AG08395 (cell line): ENCODE results near the gene STEEP1.
"Not testable (repeated sequence)": the region's sequence is repeated elsewhere in the genome, so short reads cannot be mapped to it uniquely, and the experiment has no call there.

ENCODE experiments used
- DNase-seq: peaks from one replicate; pipeline ENCODE4 v3.0.0; 2012; ENCODE audit warnings: mixed read lengths, low spot score

The STEEP1 gene

DNA sequence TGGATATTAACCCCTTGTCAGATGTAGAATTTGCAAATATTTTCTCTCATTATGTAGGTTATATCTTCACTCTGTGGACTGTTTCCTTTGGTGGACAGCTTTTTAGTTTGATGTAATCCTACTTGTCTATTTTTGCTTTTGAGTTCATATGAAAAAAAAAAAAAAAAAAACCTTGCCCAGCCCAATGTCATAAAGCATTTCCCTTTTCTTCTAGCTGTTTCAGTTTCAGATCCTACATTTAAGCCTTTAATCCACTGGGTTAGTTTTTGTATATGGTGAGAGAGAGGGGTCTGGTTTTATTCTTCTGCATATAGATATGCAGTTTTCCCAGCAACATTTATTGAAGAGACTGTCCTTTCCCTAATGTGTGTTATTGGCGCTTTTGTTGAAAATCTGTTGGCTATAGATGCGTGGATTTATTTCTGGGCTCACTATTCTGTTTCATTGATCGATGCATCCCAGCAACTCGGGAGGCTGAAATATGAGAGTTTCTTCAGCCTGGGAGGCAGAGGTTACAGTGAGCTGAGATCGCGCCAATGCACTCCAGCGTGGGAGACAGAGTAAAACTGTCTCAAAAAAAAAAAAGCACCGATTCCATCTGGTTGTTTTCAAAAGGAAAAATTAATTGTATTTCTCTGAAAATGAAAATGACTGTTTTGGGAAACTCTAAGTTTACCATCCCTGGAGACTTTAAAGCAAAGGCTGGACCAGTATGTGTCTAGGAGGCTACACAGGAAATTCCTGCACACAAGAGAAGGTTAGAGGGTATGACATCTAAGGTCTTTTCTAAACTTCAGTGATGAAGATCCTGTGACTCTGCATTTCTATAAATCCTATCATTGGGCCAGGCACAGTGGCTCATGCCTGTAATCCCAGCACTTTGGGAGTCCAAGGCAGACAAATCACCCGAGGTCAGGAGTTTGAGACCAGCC is 35.6 kb downstream of the STEEP1 start:
- DNase-seq: no peak

DNA sequence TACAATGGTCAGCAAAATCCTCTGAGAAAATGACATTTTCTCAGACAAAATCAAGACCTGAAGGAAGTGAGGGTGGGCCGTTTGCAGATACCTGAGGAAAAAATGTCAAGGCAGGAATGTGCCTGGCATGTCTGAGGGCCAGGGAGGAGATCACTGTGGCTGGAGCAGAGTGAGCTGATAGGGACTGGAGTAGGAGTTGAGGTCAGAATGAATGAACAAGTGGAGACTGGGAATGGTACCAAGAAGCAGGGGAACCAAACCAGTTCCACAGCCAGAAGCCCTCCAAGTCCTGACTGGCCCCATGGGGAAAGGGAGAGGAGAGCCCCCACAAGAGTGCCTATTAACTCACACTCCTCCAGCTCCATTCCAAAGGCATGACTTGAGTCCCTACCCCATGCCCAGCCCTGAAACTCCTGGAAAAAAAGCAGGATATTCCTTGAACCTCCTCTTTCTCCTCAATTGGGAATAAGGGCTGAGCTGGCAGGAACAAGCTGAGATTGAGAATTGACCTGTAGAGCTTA is 41.5 kb downstream of the STEEP1 start:
- DNase-seq: no peak

DNA sequence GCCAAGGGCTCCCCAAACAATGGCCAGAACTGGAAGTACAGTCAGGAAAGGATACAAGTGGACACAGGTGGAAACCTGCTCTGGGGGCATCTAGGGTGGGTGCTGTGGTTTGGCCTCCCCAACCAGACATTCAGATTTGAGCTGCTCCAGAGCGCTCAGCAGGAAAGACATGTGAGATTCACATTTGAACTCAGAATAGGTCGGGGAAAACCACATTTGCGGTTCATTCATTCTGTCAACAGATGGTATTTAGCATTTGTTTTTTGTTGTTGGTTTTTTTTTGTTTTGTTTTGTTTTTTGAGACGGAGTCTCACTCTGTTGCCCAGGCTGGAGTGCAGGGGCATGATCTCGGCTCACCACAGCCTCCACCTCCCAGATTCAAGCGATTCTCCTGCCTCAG is 44.0 kb downstream of the STEEP1 start:
- no peak for DNase-seq

DNA sequence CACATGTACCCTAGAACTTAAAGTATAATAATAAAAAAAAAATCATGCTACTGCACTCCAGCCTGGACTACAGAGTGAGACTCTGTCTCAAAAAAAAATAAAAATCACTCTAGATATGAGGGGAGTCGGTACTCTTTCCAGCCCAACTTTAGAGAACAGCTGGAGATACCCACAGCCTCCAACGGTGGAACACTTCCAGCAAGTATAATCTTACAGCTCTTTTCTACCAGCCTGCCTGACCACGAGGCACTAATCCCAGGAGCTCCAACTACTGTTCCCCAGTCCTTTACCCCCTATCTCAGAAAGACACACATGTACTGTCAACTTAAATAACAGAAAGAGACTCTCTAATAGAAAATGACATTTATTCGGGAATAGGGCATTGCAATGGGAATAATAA is 46.8 kb downstream of the STEEP1 start:
- DNase-seq: no peak

DNA sequence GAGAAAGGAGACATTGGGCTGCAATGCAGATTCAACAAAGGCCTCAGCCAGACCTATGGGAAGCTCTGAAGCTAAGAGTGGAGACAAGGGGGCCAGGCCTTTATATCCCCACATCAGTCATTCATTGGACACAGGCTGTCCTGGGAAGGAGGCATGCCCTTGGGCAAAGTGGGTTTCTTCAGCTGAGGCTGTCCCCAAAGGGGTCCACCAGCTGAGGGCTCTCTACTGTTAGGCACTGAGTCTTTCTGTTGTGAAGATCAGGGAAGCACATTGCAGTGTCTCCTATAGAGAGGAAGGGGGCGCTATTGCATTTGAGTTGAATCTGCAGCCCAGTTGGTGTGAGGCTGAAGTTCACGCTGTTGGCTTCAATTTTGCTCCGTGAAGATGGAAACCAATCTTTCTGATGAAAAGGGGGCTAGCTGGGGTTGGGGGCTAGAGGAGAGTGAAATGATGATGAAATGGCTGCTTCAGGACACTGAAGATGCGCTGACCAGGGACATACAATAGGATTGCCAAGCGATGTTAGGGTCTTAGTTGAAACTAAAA is 49.0 kb downstream of the STEEP1 start:
- peak; percentile 71 for DNase-seq

DNA sequence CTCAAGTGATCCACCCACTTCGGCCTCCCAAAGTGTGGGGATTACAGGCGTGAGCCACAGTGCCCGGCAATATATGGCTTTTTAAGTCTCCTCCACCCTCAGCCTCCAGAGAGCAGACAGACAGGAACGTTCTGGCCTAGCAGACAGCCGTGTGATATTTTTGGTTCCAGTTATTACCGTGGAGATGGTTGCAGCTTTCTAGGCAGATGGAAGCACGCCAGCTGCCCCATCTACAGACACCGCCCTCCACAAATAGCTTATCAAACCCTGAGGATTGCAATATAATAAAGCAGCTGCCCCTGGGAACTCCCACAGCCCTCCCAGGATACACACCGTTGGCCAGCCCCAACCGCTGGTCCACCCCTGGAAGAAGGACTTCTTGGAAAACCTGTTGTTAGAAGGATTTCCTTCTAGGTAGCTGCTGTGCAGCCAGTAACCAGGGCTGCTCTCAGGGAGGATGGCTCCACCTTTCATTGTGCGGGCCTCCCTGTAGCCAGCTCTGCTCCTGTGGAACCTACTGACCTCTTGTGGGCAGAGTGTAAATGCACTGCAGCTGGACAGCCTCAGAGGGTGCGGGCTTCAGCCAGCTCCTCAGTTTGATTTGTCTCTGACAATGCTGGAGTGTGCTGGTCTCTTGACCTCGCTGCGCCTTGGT is 52.9 kb downstream of the STEEP1 start:
- peak; percentile 79 for DNase-seq

DNA sequence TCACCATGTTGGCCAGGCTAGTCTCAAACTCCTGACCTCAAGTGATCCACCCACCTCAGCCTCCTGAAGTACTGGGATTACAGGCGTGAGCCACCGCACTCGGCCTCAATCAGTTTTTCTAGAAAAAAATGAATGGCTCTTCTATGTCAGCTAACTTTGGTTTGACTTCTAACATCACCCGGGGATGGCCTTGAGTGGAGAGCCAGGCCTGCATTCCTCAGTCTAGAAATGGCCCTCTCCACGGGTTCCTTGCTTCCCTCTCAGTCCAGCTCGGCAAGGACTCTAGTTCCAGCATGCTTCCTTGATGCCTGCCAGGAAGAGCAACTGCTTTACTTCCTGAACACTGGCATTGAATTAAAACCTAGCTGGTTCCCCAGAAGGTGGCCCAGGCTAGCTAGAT is 58.0 kb downstream of the STEEP1 start:
- DNase-seq: no peak

DNA sequence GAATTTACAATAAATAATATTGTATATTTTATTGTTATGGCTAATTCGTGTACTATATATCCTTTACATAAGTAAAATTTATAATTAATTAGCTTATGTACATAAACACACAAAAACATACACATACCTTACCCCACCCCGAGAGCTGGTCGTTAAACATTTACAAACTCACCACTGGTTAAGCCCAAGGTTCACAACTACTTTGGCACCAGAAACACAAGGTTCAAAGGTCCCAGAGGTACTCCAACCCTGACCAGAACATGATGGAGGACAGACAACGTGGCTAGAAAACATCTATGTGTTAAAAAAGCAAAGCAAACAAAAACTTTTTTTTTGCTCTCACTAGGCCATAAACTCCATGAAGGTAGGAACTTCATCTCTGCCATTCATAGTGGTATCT is 59.3 kb downstream of the STEEP1 start:
- DNase-seq: no peak

DNA sequence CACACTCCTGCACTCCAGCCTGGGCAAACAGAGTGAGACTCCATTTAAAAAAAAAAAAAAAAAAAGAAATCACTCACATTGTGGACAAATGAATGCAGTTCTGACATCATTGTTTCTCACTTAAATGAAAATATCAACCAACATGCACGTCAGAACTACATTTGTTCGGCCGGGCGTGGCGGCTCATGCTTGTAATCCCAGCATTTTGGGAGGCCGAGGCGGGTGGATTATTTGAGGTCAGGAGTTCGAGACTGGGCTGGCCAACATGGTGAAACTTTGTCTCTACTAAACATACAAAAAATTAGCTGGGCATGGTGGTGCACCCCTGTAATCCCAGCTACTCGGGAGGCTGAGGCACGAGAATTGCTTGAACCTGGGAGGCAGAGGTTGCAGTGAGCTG is 60.1 kb downstream of the STEEP1 start:
- not testable (repeated sequence) for DNase-seq

DNA sequence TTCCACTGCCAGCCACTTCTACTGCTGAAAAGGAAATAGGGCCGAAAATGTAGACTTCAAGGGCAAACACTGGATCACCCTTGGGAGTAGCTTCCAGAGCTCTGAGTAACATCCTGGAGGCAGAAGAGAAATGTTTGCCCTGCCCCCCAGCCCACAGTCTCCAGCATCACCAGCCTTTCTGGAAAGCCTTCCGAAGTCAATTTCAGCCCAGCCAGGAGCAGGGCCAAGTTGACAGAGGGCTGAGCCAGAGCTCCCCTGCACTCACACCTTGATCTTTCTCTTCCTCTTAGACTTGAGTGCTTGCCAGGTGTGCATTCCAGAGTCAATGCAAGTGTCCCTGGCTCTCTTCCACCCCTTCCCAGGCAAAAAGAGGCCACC is 61.7 kb downstream of the STEEP1 start:
- DNase-seq: peak; percentile 89

DNA sequence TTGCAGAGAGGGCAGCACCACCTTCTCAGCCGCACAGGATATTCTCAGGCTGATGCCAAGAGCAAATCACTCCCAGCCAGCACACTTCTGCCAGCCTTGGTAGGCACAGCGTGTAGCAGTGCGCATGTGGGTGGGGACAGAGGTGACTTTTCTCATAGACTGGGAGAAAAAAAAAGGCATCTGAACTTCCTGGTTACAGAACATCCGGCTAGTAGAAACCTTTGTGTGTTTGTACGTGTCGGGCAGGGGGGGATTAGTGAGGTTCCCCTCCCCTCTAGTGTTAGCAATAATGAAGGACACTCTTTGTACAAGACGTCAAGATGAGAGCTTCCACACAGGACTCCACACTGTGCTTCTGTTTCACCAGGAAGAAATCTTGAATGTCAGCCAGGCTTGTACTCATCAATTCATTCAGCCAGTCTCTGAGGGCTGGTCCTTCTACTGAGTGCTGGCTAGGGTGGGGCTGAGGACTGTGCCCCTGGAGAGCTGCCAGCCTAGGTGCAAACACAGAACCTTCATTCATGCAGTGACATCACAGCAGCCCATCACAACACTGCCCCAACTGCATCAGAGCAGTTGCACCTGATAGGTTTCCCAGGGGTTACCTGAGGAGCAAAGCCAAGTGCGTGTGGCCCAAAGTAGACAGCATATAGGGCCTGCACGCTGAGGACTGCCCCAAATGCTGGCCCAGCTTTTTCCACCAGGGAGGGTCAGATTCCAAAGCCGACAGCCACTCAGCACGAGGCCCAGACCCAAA is 62.3 kb downstream of the STEEP1 start:
- peak; percentile 24 for DNase-seq

DNA sequence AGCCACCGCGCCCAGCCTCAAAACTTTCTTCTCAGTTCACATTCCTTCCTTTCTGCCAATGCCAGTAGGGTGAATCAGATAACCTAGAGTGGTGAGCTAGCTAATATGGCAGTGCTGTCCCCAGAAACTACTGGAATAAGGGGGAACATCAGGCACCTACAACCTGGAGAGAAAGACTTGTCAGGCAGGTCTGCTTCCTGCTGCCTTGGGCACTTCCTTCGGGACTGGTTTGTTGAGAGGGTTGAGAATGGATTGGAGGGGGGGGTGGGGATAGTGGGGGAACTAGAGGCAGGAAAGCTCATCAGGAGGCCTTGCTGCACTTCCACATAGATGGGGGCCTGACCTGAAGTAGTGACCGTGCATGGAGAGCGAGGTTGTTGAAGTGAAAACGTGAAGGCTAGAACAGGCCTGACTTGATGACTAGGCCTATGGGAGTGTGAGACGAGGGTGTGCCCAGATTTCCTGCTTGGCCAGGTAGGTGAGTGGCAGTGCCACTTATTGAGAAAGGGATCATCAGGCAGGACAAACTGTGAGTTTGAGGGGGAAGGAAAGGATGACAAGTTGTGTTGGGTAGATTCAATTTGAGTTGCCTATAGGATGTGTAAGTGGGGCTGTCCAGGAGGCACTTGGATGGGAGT is 63.6 kb downstream of the STEEP1 start:
- DNase-seq: no peak

DNA sequence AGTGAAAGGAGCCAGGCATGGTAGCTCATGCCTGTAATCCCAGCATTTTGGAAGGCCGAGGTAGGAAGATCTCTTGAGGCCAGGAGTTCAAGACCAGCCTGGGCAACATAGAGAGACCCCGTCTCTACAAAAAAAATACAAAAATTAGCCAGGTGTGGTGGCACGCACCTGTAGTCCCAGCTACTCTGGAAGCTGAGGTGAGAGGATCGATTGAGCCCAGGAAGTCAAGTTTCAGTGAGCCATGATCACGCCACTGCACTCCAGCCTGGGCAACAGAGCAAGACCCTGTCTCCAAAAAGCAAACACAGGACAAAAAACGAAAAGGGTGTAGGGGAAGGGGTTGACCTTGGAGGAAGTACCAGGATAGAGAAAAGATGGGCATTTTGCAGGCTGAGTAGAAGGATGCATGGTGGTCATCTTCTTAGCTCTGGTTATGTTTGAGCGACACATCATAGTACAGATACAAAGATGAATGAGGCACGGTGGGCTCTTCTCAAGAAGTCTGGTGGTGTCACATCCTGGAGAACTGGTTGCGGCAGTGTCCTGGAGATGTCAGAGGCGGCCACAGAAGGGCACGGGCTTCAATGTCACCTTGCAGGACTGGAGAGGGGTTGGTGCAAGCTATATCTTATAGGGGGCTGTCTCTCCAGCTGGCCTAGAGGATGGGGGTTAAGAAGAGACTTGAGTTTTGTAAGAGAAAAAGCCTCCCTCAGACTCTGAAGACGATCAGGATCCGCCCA is 65.0 kb downstream of the STEEP1 start:
- no peak for DNase-seq

DNA sequence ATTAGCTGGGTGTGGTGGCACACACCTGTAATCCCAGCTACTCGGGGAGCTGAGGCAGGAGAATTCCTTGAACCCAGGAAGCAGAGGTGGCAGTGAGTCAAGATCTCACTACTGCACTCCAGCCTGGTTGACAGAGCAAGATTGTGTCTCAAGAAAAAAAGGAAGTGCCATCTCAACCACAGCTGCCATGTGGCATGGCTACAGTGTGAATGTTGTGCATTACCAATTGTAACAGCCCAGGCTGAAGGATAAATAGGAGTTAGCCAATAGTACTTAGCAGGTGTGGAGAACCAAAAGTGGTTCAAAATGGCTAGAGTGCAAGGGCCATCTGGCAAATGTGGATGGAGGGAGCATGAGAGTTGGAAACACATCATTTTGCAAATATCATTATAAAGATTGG is 68.0 kb downstream of the STEEP1 start:
- DNase-seq: no peak

DNA sequence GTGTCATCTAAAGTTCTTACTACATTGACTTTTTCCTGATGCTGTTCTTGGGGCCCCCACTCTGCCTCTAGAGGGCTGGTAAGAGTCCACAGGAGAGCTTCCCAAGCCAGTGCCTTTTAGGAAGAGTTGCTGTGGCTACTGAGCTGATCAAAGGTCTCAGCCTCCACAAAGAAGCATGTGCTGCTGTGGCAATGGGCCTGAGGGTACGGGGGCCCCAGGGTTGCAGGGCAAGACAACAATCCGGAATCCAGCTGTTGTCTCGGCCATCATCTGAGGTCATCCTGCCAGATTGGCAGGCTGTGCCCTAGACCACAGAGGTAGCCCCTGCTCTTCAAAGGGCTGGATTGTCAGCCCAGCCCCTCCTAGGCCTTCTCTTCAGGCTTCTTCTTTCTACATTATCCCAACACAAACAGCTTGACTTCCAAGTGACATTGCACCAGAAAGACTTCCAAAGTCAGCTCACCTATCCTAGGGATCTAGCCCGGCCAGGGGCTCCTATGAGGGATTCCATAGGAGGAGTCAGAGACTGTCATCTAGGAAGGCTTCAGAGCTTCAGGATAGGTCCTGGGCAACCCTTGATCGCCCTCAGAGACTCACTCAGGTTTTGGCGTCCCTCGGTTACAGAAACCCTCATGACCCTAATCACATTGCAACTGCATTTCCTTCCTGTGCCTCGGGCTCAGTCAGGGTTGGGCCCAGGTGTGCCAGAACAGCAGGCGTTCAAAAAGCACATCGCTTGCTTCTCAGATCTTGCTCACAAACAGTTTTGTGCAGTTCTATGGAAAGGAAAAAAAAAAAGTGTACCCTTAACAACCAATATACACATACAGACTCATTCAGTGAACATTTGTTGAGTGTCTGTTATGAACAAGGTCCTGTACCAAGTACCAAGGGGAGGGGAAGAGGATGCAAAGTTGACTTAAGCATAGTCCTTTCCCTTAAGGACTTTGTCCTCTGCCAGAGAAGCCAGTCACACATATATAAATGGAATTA is 69.2 kb downstream of the STEEP1 start:
- no peak for DNase-seq

DNA sequence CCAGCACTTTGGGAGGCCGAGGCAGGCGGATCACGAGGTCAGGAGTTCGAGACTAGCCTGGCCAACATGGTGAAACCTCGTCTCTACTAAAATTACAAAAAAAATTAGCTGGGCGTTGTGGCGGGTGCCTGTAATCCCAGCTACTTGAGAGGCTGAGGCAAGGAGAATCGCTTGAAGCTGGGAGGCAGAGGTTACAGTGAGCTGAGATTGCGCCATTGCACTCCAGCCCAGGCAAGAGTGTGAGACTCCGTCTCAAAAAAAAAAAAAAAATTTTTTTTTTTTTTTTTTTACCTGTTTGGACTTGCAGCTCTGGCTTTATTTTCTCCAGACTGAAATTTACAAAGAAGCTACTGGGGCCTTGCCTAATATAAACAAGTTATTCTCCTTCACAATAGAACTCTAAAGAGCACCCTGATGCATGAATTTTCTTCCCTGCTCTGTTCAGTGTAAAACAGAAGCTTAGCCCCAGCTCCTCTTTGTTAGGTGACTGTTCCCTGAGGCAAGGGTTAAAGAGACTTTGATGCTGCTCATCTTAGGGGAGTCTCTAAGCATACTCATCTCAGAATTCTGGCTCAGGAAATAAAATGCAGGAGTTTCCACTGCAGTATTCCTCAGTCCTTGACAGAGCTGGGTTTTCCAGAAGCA is 71.2 kb downstream of the STEEP1 start:
- not testable (repeated sequence) for DNase-seq

DNA sequence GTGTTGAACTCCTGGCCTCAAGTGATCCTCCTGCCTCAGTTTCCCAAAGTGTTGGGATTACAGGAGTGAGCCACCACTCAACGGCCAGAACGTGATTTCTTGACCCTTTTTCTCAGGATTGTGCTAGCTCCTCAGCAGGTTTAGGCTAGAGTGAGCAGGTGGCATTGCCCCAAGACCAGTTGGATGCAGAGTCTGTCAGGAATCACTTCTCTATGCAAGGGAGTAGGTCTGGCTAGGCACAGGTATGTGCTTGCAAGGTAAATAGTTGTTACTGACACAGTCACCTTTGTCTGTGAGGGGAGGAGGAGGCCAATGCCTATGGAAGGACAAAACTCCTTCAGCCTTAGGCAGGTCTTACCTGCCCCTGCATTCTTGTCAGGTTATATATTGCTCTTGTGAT is 72.7 kb downstream of the STEEP1 start:
- no peak for DNase-seq

DNA sequence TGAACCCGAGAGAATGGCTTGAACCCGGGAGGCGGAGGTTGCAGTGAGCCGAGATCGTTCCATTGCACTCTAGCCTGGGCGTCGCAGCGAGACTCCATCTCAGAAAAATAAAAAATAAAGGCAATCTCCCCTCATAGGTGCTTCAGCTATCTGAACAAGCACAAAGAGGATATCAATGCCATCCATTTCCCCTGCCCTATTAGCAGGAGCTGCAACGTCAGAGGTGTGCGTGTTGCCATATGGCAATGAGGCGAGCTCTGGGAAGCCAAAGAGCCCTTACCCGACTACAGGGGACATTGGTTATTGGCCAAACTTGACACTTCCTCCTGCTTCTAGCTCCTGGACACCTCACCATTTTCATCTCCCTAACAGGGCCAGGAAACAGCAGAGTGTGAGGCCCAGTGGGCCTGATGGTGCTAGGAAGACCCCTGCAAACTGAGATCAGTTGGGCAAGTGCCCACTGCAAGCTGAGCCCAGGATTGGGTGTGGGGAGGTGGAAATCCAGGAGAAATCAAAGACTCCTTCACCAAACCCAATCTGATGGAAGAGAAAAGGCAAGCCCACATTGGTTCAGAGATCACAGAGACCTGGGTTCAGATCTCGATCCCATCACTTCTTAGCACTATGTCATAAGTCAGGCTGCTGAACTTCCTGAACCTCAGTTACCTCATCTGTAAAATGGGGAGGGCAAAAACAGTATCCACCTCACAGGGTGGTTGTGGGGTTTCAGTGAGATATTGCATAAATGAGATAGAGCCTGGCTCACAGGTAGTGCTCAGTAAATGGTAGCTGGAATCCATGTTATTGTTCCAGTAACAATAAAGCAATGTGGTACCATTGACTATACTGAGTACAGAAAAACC is 75.8 kb downstream of the STEEP1 start:
- no peak for DNase-seq
